SK-N-SH treated with all-trans-retinoic acid at 6 μM for 48 hours (cell line): ENCODE measurements around the gene CFAP45.

Experiments used
- CSDC2 ChIP-seq: fragments of 250-450 bp; sonication (Bioruptor Pico); IDR thresholded peaks from 2 replicates; pipeline ENCODE4 v1.5.0; 2020; ENCODE audit warnings: mild to moderate bottlenecking, moderate library complexity
- ISL1 ChIP-seq: fragments of 250-450 bp; sonication (Bioruptor Pico); IDR thresholded peaks from 2 replicates; pipeline ENCODE4 v2.1.2; 2022; ENCODE audit warnings: mild to moderate bottlenecking, moderate library complexity

DNA sequence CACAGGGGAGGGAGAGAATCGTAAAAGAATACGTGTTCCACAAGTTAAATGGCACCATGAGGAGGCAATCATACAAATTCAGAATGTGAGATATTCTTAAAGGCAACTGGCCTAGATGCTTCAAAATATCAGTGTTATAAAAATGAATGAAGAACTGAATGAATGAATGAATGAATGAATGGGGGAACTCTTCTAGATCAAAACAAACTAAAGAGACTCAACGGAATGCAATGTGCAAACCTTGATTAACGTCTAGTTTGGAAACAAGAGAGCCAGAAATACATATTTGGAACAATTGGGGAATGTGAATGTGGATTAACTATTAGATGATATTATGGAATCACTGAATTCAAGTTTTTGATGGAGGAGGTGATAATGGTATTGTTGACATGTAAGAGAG lies 16.8 kb downstream of the CFAP45 start:
- TF ChIP-seq ISL1 = no peak
- no peak for TF ChIP-seq CSDC2 (CRISPR knock-in tag)
